Esophagus muscularis mucosa (tissue), 4 donors: ENCODE results near the gene ARHGAP6. TPM values are rescaled to one million over a fixed set of nuclear protein-coding genes. Genes with fewer than 3 reads are reported as not detected.

ENCODE experiments used
- DNase-seq: peaks from one replicate; pipeline ENCODE4 v3.0.0-alpha.2; 2017; ENCODE audit errors: extremely low spot score
- H3K27ac ChIP-seq, 4 donors: fragments of 200-600 bp; sonication (generic); replicated peaks in 1 of 4; 1 replicate in 3 of 4; 2 replicates in 1 of 4; pipeline ENCODE4 v1.5.1; 2016 to 2019; ENCODE audit warnings: mild to moderate bottlenecking in 1 of 4
- H3K27me3 ChIP-seq, 4 donors: fragments of 200-600 bp; sonication (generic); one replicate each; pipeline versions ENCODE4 v1.5.1 to v1.6.0; 2016 to 2019
- H3K36me3 ChIP-seq, 4 donors: fragments of 200-600 bp; sonication (generic); one replicate each; pipeline ENCODE4 v1.5.1; 2016 to 2019
- H3K4me1 ChIP-seq, 4 donors: fragments of 200-600 bp; sonication (generic); one replicate each; pipeline ENCODE4 v1.5.1; 2016 to 2019
- H3K4me3 ChIP-seq, 4 donors: fragments of 200-600 bp; sonication (generic); 1 replicate in 2 of 4; 2 replicates in 2 of 4; pipeline ENCODE4 v1.5.1; 2016 to 2019; ENCODE audit warnings: mild to moderate bottlenecking in 4 of 4, moderate library complexity in 1 of 4
- H3K9me3 ChIP-seq, 4 donors: fragments of 200-600 bp; sonication (generic); 1 replicate in 3 of 4; 2 replicates in 1 of 4; pipeline ENCODE4 v1.5.1; 2016 to 2019
- EP300 ChIP-seq: sonication (generic); formaldehyde crosslinking; IDR thresholded peaks from one replicate; pipeline ENCODE4 v1.6.1; 2017; ENCODE audit warnings: antibody characterized with exemption
- POLR2A ChIP-seq: fragments of 450-650 bp; IDR thresholded peaks from one replicate; pipeline ENCODE4 v1.6.1; 2017; ENCODE audit warnings: antibody characterized with exemption, moderate library complexity, mild to moderate bottlenecking, low read depth
- POLR2AphosphoS5 ChIP-seq, 2 donors: sonication (generic); formaldehyde crosslinking; IDR thresholded peaks; one replicate each; pipeline ENCODE4 v1.6.1; 2017; ENCODE audit warnings: antibody characterized with exemption in 2 of 2
- WGBS: methylation state at CpG from one replicate; pipeline ENCODE4 v1.1.5; 2018; 5-methylcytosine and 5-hydroxymethylcytosine counted together
- intact Hi-C: fragments of 100-400 bp; cut with DNase I; formaldehyde crosslinking; loops from one replicate; pipeline ENCODE4 v1.15.1; 2023
- total RNA-seq, 4 donors: library from RNA; depleted of rRNA; stranded (reverse); fragments of >200 nt; gene quantifications; one replicate each; pipeline versions ENCODE4 v1.1.0 to v1.2.1, GENCODE V29; 2016
- TF ChIP-seq, protein P1 (sequence below), 3 experiments: fragments of 200-600 bp in 2 of 3; fragments of 450-650 bp in 1 of 3; sonication (generic) in 2 of 3; IDR thresholded peaks; one replicate each; pipeline ENCODE4 v1.5.1; 2017 to 2019; ENCODE audit warnings: antibody characterized with exemption in 3 of 3, mild to moderate bottlenecking in 2 of 3, moderate library complexity in 1 of 3

The ARHGAP6 gene
- total RNA-seq, 4 donors from 2014 or later = 25.2 to 44.8 (median 30.6) TPM

DNA sequence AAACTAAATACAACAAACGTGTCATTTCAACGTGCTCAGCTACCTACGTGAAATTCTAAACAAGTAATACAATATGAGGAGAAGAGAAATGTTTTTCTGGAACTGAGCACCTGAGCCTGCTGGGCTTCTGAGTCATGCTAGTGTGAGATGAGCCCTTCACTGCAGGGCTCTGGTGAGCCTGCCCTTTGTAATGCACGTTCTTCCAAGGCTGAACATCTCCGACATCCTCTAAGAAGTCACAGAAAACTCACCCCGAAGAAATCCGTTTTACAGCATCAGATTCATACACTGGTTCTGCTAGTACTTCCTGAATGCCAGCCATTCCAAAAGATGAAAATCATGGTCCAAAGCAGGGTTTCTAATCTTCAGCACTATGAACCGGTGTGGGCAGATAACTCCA, 215.4 kb downstream of the ARHGAP6 start:
- H3K36me3 ChIP-seq = no peaks in the 10 kb centered on the region
- TF ChIP-seq, protein P1, sequence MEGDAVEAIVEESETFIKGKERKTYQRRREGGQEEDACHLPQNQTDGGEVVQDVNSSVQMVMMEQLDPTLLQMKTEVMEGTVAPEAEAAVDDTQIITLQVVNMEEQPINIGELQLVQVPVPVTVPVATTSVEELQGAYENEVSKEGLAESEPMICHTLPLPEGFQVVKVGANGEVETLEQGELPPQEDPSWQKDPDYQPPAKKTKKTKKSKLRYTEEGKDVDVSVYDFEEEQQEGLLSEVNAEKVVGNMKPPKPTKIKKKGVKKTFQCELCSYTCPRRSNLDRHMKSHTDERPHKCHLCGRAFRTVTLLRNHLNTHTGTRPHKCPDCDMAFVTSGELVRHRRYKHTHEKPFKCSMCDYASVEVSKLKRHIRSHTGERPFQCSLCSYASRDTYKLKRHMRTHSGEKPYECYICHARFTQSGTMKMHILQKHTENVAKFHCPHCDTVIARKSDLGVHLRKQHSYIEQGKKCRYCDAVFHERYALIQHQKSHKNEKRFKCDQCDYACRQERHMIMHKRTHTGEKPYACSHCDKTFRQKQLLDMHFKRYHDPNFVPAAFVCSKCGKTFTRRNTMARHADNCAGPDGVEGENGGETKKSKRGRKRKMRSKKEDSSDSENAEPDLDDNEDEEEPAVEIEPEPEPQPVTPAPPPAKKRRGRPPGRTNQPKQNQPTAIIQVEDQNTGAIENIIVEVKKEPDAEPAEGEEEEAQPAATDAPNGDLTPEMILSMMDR (IDR thresholded peaks at IDR 0.05) = no peak
- TF ChIP-seq EP300 (no peak), POLR2A (no peak), POLR2AphosphoS5 (IDR thresholded peaks at IDR 0.05) (no peak)
- no peak overlapping the region for H3K4me3 ChIP-seq
- H3K27me3 ChIP-seq = no peaks in the 10 kb centered on the region
- DNase-seq = no peak
- H3K27ac ChIP-seq = no peak overlapping the region
- H3K9me3 ChIP-seq = no peaks in the 10 kb centered on the region
- peaks cover 0 to 58% (median 19%) of the 10 kb centered on the region in 4 donors for H3K4me1 ChIP-seq
- 57% methylated on average over 8 of the region's 8 CpGs for WGBS
- intact Hi-C loops = no loop called here

DNA sequence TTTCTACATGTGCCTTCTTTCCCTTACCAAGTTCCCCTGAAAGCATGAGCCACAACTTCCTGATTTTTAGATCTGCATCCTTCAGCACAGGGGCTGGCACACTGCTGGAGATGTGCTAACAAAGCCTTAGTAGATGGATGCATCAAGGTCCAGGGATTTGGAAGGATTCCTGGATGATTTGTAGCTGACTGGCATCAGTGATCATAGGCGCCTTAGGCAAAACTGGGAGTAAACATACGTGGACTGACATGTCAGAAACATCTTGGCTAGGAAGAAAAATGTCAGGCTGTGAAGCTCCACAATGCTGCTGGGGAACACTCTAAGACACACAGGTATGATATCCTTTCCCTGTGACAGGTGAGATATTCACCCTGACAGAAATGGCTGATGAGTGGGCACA, 216.1 kb downstream of the ARHGAP6 start:
- 73% methylated on average over 2 of the region's 2 CpGs for WGBS
- TF ChIP-seq, protein P1 (IDR thresholded peaks at IDR 0.05) = no peak
- TF ChIP-seq POLR2AphosphoS5 (IDR thresholded peaks at IDR 0.05) (no peak), POLR2A (no peak), EP300 (no peak)
- intact Hi-C loops = no loop called here

DNA sequence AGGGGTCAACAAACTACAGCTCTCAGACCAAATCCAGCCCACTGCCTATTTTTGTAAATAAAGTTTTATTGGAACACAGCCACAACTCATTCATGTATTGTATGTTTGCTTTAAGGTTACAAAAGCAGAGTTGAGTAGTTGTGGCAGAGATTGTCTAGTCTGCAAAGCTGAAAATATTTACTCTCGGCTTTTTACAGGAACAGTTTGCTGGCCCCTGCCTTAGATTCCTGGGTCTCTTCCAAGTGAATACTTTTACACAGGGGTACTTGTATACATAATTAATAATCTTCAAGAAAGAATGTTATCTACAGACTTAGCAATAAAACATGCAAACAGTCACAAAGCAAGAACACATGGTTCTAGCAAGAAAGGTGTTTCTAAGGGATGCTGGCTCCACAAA, 218.3 kb downstream of the ARHGAP6 start:
- WGBS = 66% methylated on average over 1 of the region's 1 CpG
- Histone ChIP-seq H3K9me3 (no peaks in the 10 kb centered on the region), H3K36me3 (no peaks in the 10 kb centered on the region), H3K4me1 (peaks cover 0 to 58% (median 17%) of the 10 kb centered on the region in 4 donors), H3K27me3 (no peaks in the 10 kb centered on the region), H3K27ac (peak overlapping the region; percentile 66 to 77 (median 74)), H3K4me3 (no peak overlapping the region)
- TF ChIP-seq POLR2AphosphoS5 (IDR thresholded peaks at IDR 0.05) = no peak
- no peak for TF ChIP-seq POLR2A
- intact Hi-C loops = no loop called here
- DNase-seq = no peak

More for the DNA sequence above, 216.1 kb downstream of the ARHGAP6 start:
- H3K36me3 ChIP-seq = no peaks in the 10 kb centered on the region
- H3K4me1 ChIP-seq = peaks cover 0 to 62% (median 19%) of the 10 kb centered on the region in 4 donors
- H3K4me3 ChIP-seq = no peak overlapping the region
- no peaks in the 10 kb centered on the region for H3K27me3 ChIP-seq
- no peaks in the 10 kb centered on the region for H3K9me3 ChIP-seq
- no peak overlapping the region for H3K27ac ChIP-seq
- no peak for DNase-seq

DNA sequence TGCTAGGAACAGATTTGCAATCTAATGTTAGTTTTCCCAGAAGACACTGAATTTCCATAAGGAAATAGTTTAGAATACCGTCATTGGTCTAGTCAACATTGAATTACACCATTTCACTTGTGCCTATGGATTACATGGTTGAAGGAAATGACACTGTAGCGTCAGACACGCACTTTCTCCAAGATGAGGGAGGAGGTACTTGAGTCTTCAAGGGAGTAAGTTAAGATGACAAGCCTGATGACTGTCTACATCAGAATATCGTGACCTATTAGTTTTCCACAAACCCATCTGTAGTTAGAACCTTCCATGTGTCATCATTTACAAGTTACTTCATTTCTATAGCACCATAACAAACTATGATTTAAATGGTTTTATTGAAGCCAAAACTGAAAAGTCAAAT, 218.8 kb downstream of the ARHGAP6 start:
- Histone ChIP-seq H3K27me3 (no peaks in the 10 kb centered on the region), H3K9me3 (no peaks in the 10 kb centered on the region), H3K36me3 (no peaks in the 10 kb centered on the region), H3K4me1 (peaks cover 0 to 56% (median 16%) of the 10 kb centered on the region in 4 donors), H3K27ac (peak overlapping the region; percentile 66 to 77 (median 74)), H3K4me3 (no peak overlapping the region)
- no peak for TF ChIP-seq POLR2A
- TF ChIP-seq, protein P1 (IDR thresholded peaks at IDR 0.05) = no peak
- no peak for TF ChIP-seq EP300
- no peak for TF ChIP-seq POLR2AphosphoS5 (IDR thresholded peaks at IDR 0.05)
- DNase-seq = no peak
- 46% methylated on average over 4 of the region's 4 CpGs for WGBS
- intact Hi-C loops = no loop called here

DNA sequence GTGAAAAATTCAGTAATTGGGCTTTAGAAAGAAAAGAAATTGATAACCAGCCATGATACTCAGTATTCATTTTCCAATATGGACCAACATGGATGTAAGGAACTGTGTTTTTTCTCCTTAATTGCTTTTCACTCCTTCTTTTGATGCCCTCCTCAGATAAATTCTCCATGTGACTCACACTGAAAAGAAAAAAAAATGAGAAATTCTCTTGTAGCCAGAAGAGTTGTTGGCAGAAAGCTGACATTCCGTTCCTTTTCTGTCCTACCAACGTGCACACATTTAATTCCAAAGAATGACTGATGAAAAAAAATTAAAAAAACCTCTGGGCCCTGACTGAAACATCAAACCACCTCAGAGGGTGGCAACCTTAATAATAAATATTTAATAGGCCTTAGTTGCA, 219.4 kb downstream of the ARHGAP6 start:
- TF ChIP-seq POLR2AphosphoS5 (IDR thresholded peaks at IDR 0.05) (peak in 1 of 2 donors; percentile 26), POLR2A (no peak), EP300 (no peak)
- TF ChIP-seq, protein P1 (IDR thresholded peaks at IDR 0.05) = no peak
- WGBS = 29% methylated on average over 2 of the region's 2 CpGs
- no peak for DNase-seq
- H3K9me3 ChIP-seq = no peaks in the 10 kb centered on the region
- no peaks in the 10 kb centered on the region for H3K36me3 ChIP-seq
- no peaks in the 10 kb centered on the region for H3K27me3 ChIP-seq
- intact Hi-C loops = no loop called here
- H3K4me3 ChIP-seq = no peak overlapping the region
- H3K4me1 ChIP-seq = peaks cover 0 to 56% (median 16%) of the 10 kb centered on the region in 4 donors
- H3K27ac ChIP-seq = peak overlapping the region; percentile 66 to 77 (median 74)
